ENCODE results near the gene TOM1.

The TOM1 gene

DNA sequence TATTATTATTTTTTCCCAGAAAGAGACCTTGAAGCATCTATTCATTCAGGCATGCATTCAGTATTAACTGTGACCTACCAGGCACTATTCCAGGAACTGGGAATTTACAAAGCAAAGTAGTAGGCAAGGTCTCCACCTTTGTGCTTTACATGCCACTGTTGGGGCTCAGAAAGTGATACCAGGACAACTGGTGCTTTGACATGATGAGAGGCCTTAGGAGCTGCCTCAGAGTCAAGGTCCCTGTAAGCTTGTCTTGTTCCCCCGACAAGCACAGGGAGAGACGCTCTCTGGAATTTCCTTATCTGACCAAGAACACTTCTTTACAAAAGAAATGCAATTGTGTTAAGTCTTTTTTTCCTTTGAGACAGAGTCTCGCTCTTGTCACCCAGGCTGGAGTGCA is 78.9 kb downstream of the TOM1 start:
- no peak for TF ChIP-seq FOXP2 (optimal IDR thresholded peaks at IDR 0.05; ENCODE audit: borderline replicate concordance, extremely low read depth, extremely low read length, insufficient read depth)
- TF ChIP-seq REST (IDR thresholded peaks at IDR 0.05; ENCODE audit: insufficient read depth in 1 of 2, low read depth in 2 of 2, low read length in 2 of 2) = no peak
- no peak for TF ChIP-seq POLR2AphosphoS5 (IDR thresholded peaks at IDR 0.05; ENCODE audit: low read depth, low read length)
- no peak for TF ChIP-seq SIN3A (IDR thresholded peaks at IDR 0.05; ENCODE audit: borderline replicate concordance, insufficient read depth, low read length)
- TF ChIP-seq TAF1 (IDR thresholded peaks at IDR 0.05; ENCODE audit: borderline replicate concordance, insufficient read depth, low read length) = no peak

GRCh38 chr22:35379146-35379993 is 79.7 kb downstream of the TOM1 start:
- TF ChIP-seq FOXP2 (optimal IDR thresholded peaks at IDR 0.05; ENCODE audit: borderline replicate concordance, extremely low read depth, extremely low read length, insufficient read depth) (no peak), REST (IDR thresholded peaks at IDR 0.05; ENCODE audit: insufficient read depth in 1 of 2, low read depth in 2 of 2, low read length in 2 of 2) (no peak), TAF1 (IDR thresholded peaks at IDR 0.05; ENCODE audit: borderline replicate concordance, insufficient read depth, low read length) (no peak), SIN3A (IDR thresholded peaks at IDR 0.05; ENCODE audit: borderline replicate concordance, insufficient read depth, low read length) (no peak), POLR2AphosphoS5 (IDR thresholded peaks at IDR 0.05; ENCODE audit: low read depth, low read length) (no peak)

- no peak for TF ChIP-seq POLR2AphosphoS5 (IDR thresholded peaks at IDR 0.05; ENCODE audit: low read depth, low read length)
- TF ChIP-seq FOXP2 (optimal IDR thresholded peaks at IDR 0.05; ENCODE audit: borderline replicate concordance, extremely low read depth, extremely low read length, insufficient read depth) = no peak
- TF ChIP-seq SIN3A (IDR thresholded peaks at IDR 0.05; ENCODE audit: borderline replicate concordance, insufficient read depth, low read length) = no peak
- no peak for TF ChIP-seq REST (IDR thresholded peaks at IDR 0.05; ENCODE audit: insufficient read depth in 1 of 2, low read depth in 2 of 2, low read length in 2 of 2)
- no peak for TF ChIP-seq TAF1 (IDR thresholded peaks at IDR 0.05; ENCODE audit: borderline replicate concordance, insufficient read depth, low read length)
Measured at GRCh38 chr22:35380013-35380412, 80.3 kb downstream of the TOM1 start.

DNA sequence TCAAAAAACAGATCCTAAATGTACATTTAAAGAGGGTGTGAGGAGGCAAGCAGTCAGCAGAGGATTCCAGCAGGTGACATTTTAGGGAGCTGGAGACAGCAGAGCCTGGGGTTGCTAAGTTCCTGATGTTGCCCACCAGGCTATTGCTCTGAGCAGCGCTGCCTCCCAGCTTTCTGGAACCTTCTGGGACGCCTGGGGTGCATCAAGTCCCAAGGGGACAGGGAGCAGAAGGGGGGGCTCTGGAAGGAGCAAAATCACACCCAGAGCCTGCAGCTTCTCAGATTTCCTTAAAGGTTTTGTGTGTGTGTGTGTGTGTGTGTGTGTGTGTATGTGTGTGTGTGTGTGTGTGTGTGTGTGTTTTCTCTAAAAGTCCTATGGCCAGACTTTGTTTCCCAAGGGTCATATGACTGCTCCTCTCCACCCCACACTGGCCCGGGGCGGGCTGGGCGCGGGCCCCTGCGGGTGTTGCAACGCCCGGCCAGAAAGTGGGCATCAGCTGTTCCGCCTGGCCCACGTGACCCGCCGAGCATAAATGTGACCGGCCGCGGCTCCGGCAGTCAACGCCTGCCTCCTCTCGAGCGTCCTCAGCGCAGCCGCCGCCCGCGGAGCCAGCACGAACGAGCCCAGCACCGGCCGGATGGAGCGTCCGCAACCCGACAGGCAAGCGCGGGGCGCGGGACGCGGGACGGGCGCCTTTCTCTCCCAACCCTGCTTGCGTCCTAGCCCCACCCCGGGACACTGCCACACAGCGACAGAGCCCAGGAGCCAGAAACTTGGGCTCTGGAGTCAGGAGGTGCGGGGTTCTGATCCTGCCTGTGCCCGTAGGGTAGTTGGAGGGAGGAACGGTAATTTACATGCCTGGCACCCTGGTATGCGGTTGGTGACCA is 81.1 kb downstream of the TOM1 start, which contains the start of gene HMOX1:
HMOX1 (plus strand) TSS at position 560 of the 887 bp plus-strand sequence; CDS start at position 638, 78 bp downstream.
- TF ChIP-seq REST (IDR thresholded peaks at IDR 0.05; ENCODE audit: insufficient read depth in 1 of 2, low read depth in 2 of 2, low read length in 2 of 2) = no peak
- peak; percentile 97 for TF ChIP-seq FOXP2 (optimal IDR thresholded peaks at IDR 0.05; ENCODE audit: borderline replicate concordance, extremely low read depth, extremely low read length, insufficient read depth)
- peak; percentile 52; the same call in 1 of the 2 replicates for TF ChIP-seq TAF1 (IDR thresholded peaks at IDR 0.05; ENCODE audit: borderline replicate concordance, insufficient read depth, low read length)
- no peak for TF ChIP-seq SIN3A (IDR thresholded peaks at IDR 0.05; ENCODE audit: borderline replicate concordance, insufficient read depth, low read length)
- TF ChIP-seq POLR2AphosphoS5 (IDR thresholded peaks at IDR 0.05; ENCODE audit: low read depth, low read length) = peak; percentile 79

Measured in PFSK-1 (cell line).